Breast epithelium (tissue), 4 donors: ENCODE data around the gene CCDC87. TPM values are rescaled to one million over a fixed set of nuclear protein-coding genes. Genes with fewer than 3 reads are reported as not detected.
A peak's percentile ranks its signal among the peaks of the same experiment; 100 is the strongest.

ENCODE experiments used
- DNase-seq, 2 donors: peaks; one replicate each; pipeline ENCODE4 v3.0.0-alpha.2; 2019; ENCODE audit warnings: low spot score in 2 of 2
- H3K27ac ChIP-seq, 2 donors: fragments of 200-600 bp; sonication (generic) in 1 of 2; one replicate each; pipeline ENCODE4 v1.5.1; 2016 to 2019; ENCODE audit warnings: mild to moderate bottlenecking in 1 of 2
- H3K27me3 ChIP-seq, 2 donors: fragments of 200-600 bp; sonication (generic) in 1 of 2; one replicate each; pipeline versions ENCODE4 v1.5.1 to v1.6.0; 2017 to 2019; ENCODE audit warnings: control low read depth in 1 of 2, mild to moderate bottlenecking in 1 of 2
- H3K36me3 ChIP-seq: fragments of 200-600 bp; one replicate; pipeline ENCODE4 v1.5.1; 2019
- H3K4me1 ChIP-seq, 2 donors: fragments of 200-600 bp; sonication (generic); one replicate each; pipeline ENCODE4 v1.5.1; 2016 to 2019; ENCODE audit warnings: control low read depth in 1 of 2
- H3K4me3 ChIP-seq, 3 donors: fragments of 200-600 bp; sonication (generic); 1 replicate in 2 of 3; 2 replicates in 1 of 3; pipeline ENCODE4 v1.5.1; 2016 to 2019; ENCODE audit warnings: mild to moderate bottlenecking in 3 of 3, moderate library complexity in 2 of 3
- H3K9me3 ChIP-seq, 2 donors: fragments of 200-600 bp; sonication (generic) in 1 of 2; one replicate each; pipeline ENCODE4 v1.5.1; 2016 to 2019; ENCODE audit warnings: control low read depth in 1 of 2
- POLR2A ChIP-seq: fragments of 450-650 bp; IDR thresholded peaks from one replicate; pipeline ENCODE4 v1.6.1; 2016; ENCODE audit warnings: antibody characterized with exemption, mild to moderate bottlenecking, moderate library complexity
- POLR2AphosphoS5 ChIP-seq, 3 donors: sonication (generic); formaldehyde crosslinking; IDR thresholded peaks; one replicate each; pipeline ENCODE4 v1.6.1; 2017; ENCODE audit warnings: antibody characterized with exemption in 3 of 3
- intact Hi-C: fragments of 100-400 bp; cut with DNase I; formaldehyde crosslinking; loops from one replicate; pipeline ENCODE4 v1.15.1; 2023; ENCODE audit warnings: low total_unique reads
- total RNA-seq, 3 donors: library from RNA; depleted of rRNA; stranded (reverse); fragments of >200 nt; gene quantifications; one replicate each; pipeline ENCODE4 v1.1.0, GENCODE V29; 2016
- TF ChIP-seq, protein P1 (sequence below), 3 donors: fragments of 450-650 bp; IDR thresholded peaks; one replicate each; pipeline ENCODE4 v1.5.1; 2016 to 2017; ENCODE audit warnings: antibody characterized with exemption in 3 of 3, mild to moderate bottlenecking in 3 of 3, moderate library complexity in 3 of 3

Gene CCDC87
- total RNA-seq, 3 donors from 2014 or later: 0.15 TPM; not detected in 2

DNA sequence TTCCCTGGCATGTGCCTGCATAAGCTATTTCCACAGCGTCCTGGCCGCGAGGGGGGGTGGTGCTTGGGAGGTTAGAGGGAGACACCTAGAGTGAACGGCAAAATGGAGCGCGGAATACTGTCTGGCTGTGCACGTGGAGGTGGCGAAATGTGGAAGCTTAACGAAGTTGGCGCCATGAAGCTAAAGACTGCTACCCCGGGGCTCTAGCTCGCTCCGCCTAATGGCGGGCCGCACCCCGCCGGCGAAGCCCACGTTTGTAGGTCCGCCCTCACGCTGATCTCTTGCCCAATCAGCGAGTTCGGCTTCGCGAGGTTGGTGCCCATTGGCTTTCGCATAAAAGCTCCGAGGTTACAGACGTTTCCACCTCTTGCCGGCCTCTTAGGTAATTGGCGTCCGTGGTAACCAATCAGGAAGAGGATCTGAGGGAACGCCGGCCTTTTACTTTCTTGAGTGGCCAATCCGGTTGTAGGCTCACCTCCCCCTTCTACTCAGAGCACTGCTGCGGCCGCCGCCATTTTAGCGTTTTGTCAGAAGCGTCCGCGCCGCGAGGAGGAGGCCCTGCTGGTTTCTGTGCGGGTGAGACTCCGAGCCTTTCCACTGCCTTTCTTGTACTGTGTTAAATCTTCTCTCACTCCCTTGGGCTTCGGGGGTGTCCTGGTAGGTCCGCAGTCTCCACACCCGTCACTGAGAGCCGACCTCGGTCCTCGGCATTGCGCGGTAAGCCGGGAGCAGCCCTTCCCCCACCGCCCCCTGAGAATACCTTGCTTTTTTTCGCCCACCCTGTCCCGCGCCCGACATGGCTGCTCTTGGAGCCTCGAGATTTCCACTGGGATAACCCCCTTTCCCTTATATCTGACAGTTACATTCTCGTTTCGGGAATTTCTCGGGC, 45.6 kb upstream of the CCDC87 start, which contains the start of gene RBM4:
Gene RBM4, plus strand, starts transcription at position 527 of the 889 bp plus-strand sequence. CDS start 1,009 bp downstream, outside the sequence.
- peak; percentile 97 to 99 for DNase-seq
- Histone ChIP-seq H3K27me3 (no peaks in the 10 kb centered on the region), H3K4me3 (peak within 1 kb of the TSS; percentile 74 to 91 (median 78)), H3K9me3 (no peaks in the 10 kb centered on the region), H3K27ac (peak within 1 kb of the TSS; percentile 95), H3K36me3 (no peaks in the 10 kb centered on the region), H3K4me1 (peaks cover 0 to 47% of the 10 kb centered on the region in 2 donors)
- intact Hi-C loops: no loop called here
- TF ChIP-seq, protein P1, sequence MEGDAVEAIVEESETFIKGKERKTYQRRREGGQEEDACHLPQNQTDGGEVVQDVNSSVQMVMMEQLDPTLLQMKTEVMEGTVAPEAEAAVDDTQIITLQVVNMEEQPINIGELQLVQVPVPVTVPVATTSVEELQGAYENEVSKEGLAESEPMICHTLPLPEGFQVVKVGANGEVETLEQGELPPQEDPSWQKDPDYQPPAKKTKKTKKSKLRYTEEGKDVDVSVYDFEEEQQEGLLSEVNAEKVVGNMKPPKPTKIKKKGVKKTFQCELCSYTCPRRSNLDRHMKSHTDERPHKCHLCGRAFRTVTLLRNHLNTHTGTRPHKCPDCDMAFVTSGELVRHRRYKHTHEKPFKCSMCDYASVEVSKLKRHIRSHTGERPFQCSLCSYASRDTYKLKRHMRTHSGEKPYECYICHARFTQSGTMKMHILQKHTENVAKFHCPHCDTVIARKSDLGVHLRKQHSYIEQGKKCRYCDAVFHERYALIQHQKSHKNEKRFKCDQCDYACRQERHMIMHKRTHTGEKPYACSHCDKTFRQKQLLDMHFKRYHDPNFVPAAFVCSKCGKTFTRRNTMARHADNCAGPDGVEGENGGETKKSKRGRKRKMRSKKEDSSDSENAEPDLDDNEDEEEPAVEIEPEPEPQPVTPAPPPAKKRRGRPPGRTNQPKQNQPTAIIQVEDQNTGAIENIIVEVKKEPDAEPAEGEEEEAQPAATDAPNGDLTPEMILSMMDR (IDR thresholded peaks at IDR 0.05): peak in 1 of 3 donors; percentile 15
- TF ChIP-seq POLR2A: peak; percentile 94
- TF ChIP-seq POLR2AphosphoS5 (IDR thresholded peaks at IDR 0.05): peak; percentile 84 to 96 (median 85)

DNA sequence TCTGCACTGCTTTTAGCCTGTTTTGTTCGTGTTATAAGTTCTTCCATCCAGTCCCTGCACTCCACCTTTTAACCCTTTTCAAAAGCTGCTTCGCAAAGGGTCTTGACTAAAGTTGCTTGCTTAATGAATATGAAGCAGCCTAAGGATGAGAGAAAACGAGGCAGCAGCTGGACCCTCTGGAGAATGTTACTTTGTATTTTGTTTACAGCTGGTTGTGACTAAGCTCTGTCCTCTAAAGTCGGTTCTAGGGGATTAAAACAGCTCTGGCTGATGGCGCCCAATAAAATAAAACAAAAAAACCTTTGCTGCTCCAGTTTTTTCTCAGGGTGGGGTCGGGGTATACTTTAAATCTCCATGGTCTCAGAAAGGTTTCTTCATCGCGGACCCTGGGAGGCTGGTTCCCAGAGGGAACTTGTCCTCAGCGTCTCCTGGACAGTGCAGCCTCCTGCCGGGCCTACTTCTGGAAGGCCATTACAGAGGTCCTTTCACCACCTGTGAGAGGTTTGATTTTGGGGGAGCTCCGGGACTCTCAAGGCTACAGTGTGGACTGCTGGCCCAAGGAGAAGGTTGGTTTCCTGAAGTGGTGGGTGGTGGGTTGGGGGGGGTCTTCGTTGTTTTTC, 44.8 kb upstream of the CCDC87 start:
- Histone ChIP-seq H3K4me3 (peak overlapping the region; percentile 74 to 91 (median 78)), H3K9me3 (no peaks in the 10 kb centered on the region), H3K27me3 (no peaks in the 10 kb centered on the region), H3K4me1 (peaks cover 0 to 39% of the 10 kb centered on the region in 2 donors), H3K36me3 (no peaks in the 10 kb centered on the region), H3K27ac (peak overlapping the region; percentile 80 to 95)
- TF ChIP-seq POLR2A (no peak), POLR2AphosphoS5 (IDR thresholded peaks at IDR 0.05) (no peak)
- TF ChIP-seq, protein P1 (IDR thresholded peaks at IDR 0.05): peak in 1 of 3 donors; percentile 17
- intact Hi-C loops: no loop called here
- no peak for DNase-seq

DNA sequence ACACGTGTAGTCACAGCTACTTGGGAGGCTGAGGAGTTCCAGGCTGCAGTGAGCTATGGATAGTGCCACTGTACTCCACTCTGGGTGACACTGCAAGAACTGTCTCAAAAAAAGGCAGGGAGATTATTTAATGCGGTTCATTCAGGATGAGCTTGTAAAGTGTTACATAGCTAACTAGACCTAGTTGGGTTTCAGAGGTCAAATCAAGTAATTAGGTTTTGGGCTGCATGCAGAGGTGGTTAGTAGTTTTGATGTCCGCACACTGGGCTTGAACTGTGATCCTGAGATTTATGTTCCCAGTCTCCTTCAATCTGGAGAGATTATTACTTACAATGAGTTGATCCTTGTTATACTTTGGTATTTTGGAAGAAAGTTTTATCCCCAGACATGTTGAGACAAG, 43.5 kb upstream of the CCDC87 start:
- no peak for DNase-seq
- TF ChIP-seq, protein P1 (IDR thresholded peaks at IDR 0.05): no peak
- no peak for TF ChIP-seq POLR2AphosphoS5 (IDR thresholded peaks at IDR 0.05)
- no peak for TF ChIP-seq POLR2A
- no peaks in the 10 kb centered on the region for H3K36me3 ChIP-seq
- intact Hi-C loops: no loop called here
- H3K27ac ChIP-seq: no peak overlapping the region
- no peaks in the 10 kb centered on the region for H3K9me3 ChIP-seq
- peaks cover 0 to 27% of the 10 kb centered on the region in 2 donors for H3K4me1 ChIP-seq
- no peak overlapping the region for H3K4me3 ChIP-seq
- H3K27me3 ChIP-seq: no peaks in the 10 kb centered on the region

DNA sequence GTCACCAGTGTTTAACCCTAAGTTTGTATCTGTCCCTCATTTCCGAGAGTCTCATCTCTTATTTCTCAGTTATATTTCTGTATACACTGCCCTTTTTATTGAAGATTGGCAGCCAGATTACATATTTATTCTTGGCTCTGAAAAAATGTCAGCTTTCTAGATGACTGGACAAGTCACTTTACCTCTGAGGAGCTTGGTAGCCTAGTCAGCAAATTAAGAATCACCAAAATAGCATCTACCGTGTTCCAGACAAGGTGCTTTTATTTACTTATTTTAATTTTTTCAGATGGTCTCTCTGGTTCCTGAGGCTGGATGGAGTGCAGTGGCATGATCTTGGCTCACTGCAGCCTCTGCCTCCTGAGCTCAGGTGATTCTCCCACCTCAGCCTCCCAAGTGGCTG, 40.1 kb upstream of the CCDC87 start:
- Histone ChIP-seq H3K4me3 (no peak overlapping the region), H3K27me3 (no peaks in the 10 kb centered on the region), H3K9me3 (no peaks in the 10 kb centered on the region), H3K4me1 (peaks cover 0 to 5% of the 10 kb centered on the region in 2 donors), H3K27ac (no peak overlapping the region), H3K36me3 (no peaks in the 10 kb centered on the region)
- intact Hi-C loops: no loop called here
- no peak for DNase-seq
- TF ChIP-seq POLR2A (no peak), POLR2AphosphoS5 (IDR thresholded peaks at IDR 0.05) (no peak)
- TF ChIP-seq, protein P1 (IDR thresholded peaks at IDR 0.05): no peak

DNA sequence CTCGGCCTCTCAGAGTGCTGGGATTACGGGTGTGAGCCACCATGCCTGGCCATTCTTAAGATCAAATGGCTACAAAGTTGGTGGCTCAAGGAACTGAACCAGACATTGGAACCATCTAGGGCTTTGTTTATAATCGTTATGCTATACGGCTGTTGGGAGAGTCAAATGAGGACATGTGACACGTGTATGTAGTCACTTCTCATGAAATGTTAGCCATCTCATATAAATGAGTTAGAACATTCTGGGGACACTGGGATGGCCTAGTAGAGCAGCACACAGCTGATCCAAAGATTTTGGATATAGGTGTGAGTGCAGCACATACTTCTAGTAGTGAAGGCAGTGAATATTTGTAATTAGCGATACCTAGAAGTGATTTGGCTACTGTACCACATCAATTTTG, 39.0 kb upstream of the CCDC87 start:
- H3K27ac ChIP-seq: no peak overlapping the region
- no peaks in the 10 kb centered on the region for H3K9me3 ChIP-seq
- H3K4me1 ChIP-seq: no peaks in the 10 kb centered on the region
- intact Hi-C loops: no loop called here
- no peak overlapping the region for H3K4me3 ChIP-seq
- H3K36me3 ChIP-seq: no peaks in the 10 kb centered on the region
- H3K27me3 ChIP-seq: no peaks in the 10 kb centered on the region
- DNase-seq: no peak
- TF ChIP-seq POLR2AphosphoS5 (IDR thresholded peaks at IDR 0.05): no peak
- TF ChIP-seq, protein P1 (IDR thresholded peaks at IDR 0.05): no peak
- no peak for TF ChIP-seq POLR2A
